Measurements from ENCODE around the gene PPP1R36. TPM values are rescaled to one million over a fixed set of nuclear protein-coding genes. Genes with fewer than 3 reads are reported as not detected.

PPP1R36 gene
- total RNA-seq, 1 donor from 2014 or later, result 2.4 TPM

DNA sequence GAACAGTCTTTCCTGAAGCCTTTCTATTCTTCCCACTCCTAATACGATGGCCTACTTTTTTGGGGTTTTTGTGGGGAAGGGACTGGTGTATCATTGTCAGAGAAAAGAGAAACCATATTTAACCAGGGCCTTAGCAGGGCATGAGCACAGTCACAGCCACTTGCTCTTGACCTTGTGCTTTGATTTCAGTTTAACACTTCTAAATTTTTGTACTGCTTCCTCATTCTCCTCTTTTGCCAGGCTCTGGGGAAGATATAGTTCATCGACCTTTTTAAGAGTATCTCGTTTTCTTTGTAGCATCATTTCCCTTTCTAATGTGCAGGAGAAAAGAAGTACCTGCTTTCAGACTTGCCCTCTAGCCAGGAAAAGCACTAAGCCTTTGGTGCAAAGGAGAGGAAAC lies 43.0 kb upstream of the PPP1R36 start:
- Mint-ChIP-seq H3K4me1 (ENCODE audit: low read depth, unreplicated experiment) (peaks cover 36% of the 10 kb centered on the region), H3K27me3 (ENCODE audit: unreplicated experiment) (peaks cover 13% of the 10 kb centered on the region), H3K4me3 (ENCODE audit: unreplicated experiment) (peak overlapping the region; percentile 74), H3K9me3 (ENCODE audit: unreplicated experiment) (peaks cover 14% of the 10 kb centered on the region), H3K36me3 (ENCODE audit: unreplicated experiment) (no peaks in the 10 kb centered on the region), H3K27ac (ENCODE audit: unreplicated experiment) (no peak overlapping the region)
- DNase-seq, result no peak
- TF ChIP-seq, protein P1, sequence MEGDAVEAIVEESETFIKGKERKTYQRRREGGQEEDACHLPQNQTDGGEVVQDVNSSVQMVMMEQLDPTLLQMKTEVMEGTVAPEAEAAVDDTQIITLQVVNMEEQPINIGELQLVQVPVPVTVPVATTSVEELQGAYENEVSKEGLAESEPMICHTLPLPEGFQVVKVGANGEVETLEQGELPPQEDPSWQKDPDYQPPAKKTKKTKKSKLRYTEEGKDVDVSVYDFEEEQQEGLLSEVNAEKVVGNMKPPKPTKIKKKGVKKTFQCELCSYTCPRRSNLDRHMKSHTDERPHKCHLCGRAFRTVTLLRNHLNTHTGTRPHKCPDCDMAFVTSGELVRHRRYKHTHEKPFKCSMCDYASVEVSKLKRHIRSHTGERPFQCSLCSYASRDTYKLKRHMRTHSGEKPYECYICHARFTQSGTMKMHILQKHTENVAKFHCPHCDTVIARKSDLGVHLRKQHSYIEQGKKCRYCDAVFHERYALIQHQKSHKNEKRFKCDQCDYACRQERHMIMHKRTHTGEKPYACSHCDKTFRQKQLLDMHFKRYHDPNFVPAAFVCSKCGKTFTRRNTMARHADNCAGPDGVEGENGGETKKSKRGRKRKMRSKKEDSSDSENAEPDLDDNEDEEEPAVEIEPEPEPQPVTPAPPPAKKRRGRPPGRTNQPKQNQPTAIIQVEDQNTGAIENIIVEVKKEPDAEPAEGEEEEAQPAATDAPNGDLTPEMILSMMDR (IDR thresholded peaks at IDR 0.05; ENCODE audit: partially characterized antibody, unreplicated experiment), result no peak

DNA sequence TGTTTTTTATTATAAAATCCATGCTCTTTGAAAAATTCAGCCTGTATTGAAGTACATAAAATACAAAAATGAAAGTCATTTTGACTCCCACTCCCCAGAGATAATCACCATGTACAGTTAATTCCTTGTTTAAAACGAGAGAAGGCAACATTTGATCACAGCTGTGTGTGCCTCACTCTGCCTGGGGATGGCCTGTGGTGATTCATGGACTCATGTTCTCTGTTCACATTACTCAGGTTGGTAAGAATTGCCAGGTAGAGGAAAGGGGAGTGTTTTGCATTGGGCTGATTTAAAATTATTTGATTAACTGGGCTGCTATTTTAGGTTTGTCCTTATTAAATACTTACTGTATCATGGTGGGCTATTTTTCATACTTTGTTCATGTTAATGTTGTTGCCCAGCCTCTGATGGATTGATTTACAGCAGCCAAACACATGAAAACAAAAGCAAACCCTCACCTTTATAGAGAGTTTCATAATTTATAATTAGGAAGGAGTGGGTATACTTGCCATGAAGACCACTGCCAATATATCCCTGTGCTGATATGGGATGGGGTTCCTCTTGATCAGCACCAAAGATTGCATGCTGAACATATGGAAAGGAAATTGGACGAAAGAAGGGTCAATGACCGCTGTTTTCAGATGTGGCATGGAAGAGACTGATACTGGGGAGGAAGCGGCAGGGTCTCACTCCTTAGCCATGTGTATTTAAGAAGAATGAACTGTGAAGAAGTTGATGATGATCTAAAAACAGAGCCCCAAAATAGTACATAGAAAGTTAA lies 42.2 kb upstream of the PPP1R36 start:
- DNase-seq, result no peak
- Mint-ChIP-seq H3K9me3 (ENCODE audit: unreplicated experiment) (peaks cover 12% of the 10 kb centered on the region), H3K27me3 (ENCODE audit: unreplicated experiment) (peaks cover 13% of the 10 kb centered on the region), H3K27ac (ENCODE audit: unreplicated experiment) (no peak overlapping the region), H3K36me3 (ENCODE audit: unreplicated experiment) (no peaks in the 10 kb centered on the region), H3K4me3 (ENCODE audit: unreplicated experiment) (peak overlapping the region; percentile 22), H3K4me1 (ENCODE audit: low read depth, unreplicated experiment) (peaks cover 34% of the 10 kb centered on the region)
- TF ChIP-seq, protein P1 (IDR thresholded peaks at IDR 0.05; ENCODE audit: partially characterized antibody, unreplicated experiment), result no peak

DNA sequence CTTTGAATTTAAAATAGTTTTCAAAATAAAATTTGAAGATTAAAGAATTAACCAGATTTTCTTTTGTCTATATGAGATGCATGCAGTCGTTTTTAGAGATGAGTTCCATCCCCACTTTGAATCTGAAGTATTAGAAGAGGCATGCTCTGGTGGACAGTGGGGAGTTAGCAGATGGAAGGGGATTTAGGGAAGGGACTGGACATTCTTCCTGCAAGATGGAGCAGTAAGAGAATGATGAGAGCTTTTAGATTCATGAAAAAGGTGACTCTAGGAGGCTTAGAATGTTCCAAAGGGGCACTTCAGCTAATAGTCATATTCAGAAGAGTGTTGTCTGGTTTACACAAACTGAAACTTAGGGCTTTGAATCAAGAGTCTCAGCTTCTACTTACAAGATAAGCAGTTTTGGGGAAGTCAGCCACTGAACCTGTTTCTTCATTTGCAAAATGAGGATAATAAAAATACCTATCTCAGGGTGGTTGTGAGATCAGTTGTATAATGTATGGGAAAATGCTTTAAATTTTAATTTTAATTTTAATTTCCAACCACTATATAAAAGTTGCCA lies 41.5 kb upstream of the PPP1R36 start:
- H3K27me3 Mint-ChIP-seq (ENCODE audit: unreplicated experiment), result peaks cover 10% of the 10 kb centered on the region
- H3K4me1 Mint-ChIP-seq (ENCODE audit: low read depth, unreplicated experiment), result peaks cover 29% of the 10 kb centered on the region
- no peak overlapping the region for H3K27ac Mint-ChIP-seq (ENCODE audit: unreplicated experiment)
- H3K36me3 Mint-ChIP-seq (ENCODE audit: unreplicated experiment), result no peaks in the 10 kb centered on the region
- TF ChIP-seq, protein P1 (IDR thresholded peaks at IDR 0.05; ENCODE audit: partially characterized antibody, unreplicated experiment), result no peak
- DNase-seq, result no peak
- H3K9me3 Mint-ChIP-seq (ENCODE audit: unreplicated experiment), result peaks cover 9% of the 10 kb centered on the region
- H3K4me3 Mint-ChIP-seq (ENCODE audit: unreplicated experiment), result no peak overlapping the region

- no peak overlapping the region for H3K27ac Mint-ChIP-seq (ENCODE audit: unreplicated experiment)
- no peak overlapping the region for H3K4me3 Mint-ChIP-seq (ENCODE audit: unreplicated experiment)
- H3K9me3 Mint-ChIP-seq (ENCODE audit: unreplicated experiment), result peaks cover 9% of the 10 kb centered on the region
- H3K36me3 Mint-ChIP-seq (ENCODE audit: unreplicated experiment), result no peaks in the 10 kb centered on the region
- TF ChIP-seq, protein P1 (IDR thresholded peaks at IDR 0.05; ENCODE audit: partially characterized antibody, unreplicated experiment), result no peak
- DNase-seq, result no peak
- H3K4me1 Mint-ChIP-seq (ENCODE audit: low read depth, unreplicated experiment), result peaks cover 29% of the 10 kb centered on the region
- H3K27me3 Mint-ChIP-seq (ENCODE audit: unreplicated experiment), result peaks cover 8% of the 10 kb centered on the region
Measured at GRCh38 chr14:64509036-64509435, 40.7 kb upstream of the PPP1R36 start.
